A673 (cell line): ENCODE data around the gene BPIFB1.

ENCODE experiments used
- EZH2 ChIP-seq: fragments of 200-600 bp; sonication (generic); IDR thresholded peaks from 2 replicates; pipeline ENCODE4 v1.6.1; 2017; ENCODE audit warnings: borderline replicate concordance, low read depth, mild to moderate bottlenecking, mixed read lengths, antibody characterized with exemption, low read length; ENCODE audit not compliant: poor library complexity, severe bottlenecking
- TF ChIP-seq, protein P1 (sequence below): fragments of 300-800, 200-600 bp; sonication (generic); conservative IDR thresholded peaks from 2 replicates; pipeline ENCODE4 v1.5.1; 2017; ENCODE audit warnings: low read depth, mild to moderate bottlenecking, antibody characterized with exemption, low read length, moderate library complexity, mixed read lengths

GRCh38 chr20:33304046-33304445, 21.0 kb downstream of the BPIFB1 start:
- TF ChIP-seq, protein P1, sequence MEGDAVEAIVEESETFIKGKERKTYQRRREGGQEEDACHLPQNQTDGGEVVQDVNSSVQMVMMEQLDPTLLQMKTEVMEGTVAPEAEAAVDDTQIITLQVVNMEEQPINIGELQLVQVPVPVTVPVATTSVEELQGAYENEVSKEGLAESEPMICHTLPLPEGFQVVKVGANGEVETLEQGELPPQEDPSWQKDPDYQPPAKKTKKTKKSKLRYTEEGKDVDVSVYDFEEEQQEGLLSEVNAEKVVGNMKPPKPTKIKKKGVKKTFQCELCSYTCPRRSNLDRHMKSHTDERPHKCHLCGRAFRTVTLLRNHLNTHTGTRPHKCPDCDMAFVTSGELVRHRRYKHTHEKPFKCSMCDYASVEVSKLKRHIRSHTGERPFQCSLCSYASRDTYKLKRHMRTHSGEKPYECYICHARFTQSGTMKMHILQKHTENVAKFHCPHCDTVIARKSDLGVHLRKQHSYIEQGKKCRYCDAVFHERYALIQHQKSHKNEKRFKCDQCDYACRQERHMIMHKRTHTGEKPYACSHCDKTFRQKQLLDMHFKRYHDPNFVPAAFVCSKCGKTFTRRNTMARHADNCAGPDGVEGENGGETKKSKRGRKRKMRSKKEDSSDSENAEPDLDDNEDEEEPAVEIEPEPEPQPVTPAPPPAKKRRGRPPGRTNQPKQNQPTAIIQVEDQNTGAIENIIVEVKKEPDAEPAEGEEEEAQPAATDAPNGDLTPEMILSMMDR, result no peak
- TF ChIP-seq EZH2, result no peak
